NCI-H128 (cell line): ENCODE data around the gene STRN4.

Experiments used
- DNase-seq: peaks from one replicate; lab custom pipeline; 2025; ENCODE audit not compliant: unreplicated experiment; lab: John Stamatoyannopoulos, UW

Gene STRN4

DNA sequence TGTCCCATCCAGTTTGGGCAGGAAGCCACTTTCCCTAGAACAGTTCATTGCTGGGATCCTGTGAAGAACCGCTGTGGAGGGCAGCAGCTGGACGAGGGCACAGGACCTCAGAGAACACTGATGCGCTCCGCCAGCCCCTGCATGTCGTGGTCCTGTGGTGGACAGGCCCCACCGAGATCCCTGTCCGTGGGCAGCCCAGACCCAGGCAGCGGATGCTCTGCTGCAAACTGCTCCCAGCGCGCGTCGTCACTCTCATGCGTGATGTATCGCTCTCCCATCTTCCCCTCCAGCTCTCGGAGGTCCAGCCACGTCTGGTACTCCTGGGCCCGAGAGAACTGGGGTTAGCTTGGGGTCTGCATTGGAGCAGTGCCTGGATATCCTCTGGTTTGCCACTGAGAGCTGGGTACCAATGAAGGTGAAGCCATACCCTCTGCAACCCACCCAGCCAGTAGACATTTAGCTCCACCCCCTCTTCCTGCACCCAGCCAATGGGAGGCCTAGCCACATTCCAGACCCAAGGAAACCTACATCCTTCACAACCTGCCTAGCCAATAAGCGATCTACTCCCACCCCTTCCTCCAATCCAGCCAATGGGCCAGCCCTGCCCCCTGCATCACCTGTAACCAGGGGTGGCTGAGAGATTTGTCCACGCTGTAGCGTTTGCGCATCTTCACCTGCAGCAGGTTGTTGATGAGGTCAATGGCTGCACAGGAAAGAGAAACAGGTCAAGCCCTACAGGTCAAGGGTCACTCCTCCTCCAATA, 71.7 kb downstream of the STRN4 start:
- DNase-seq, result no peak

GRCh38 chr19:46670813-46671212, 75.4 kb downstream of the STRN4 start:
- no peak for DNase-seq
